ENCODE results near the gene RHOG.
"Not testable (repeated sequence)": the region's sequence is repeated elsewhere in the genome, so short reads cannot be mapped to it uniquely, and the experiment has no call there.

RHOG gene

DNA sequence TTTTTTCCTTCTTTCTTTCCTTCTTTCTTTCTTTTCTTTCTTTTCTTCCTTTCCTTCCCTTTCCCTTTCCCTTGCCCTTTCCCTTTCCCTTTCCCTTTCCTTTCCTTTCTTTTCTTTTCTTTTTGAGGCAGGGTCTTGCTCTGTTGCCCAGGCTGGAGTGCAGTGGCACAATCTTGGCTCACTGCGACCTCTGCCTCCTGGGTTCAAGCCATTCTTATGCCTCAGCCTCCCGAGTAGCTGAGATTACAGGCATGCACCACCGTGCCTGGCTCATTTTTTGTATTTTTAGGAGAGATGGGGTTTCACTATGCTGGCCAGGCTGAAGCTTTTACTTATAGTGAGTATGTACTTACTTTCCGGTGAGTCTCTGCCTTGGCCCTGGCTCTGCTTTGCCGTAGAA, 25.9 kb downstream of the RHOG start:
- in situ Hi-C loops (cut with MboI; ENCODE audit: low sequenced_read_pairs) = not testable (repeated sequence)

DNA sequence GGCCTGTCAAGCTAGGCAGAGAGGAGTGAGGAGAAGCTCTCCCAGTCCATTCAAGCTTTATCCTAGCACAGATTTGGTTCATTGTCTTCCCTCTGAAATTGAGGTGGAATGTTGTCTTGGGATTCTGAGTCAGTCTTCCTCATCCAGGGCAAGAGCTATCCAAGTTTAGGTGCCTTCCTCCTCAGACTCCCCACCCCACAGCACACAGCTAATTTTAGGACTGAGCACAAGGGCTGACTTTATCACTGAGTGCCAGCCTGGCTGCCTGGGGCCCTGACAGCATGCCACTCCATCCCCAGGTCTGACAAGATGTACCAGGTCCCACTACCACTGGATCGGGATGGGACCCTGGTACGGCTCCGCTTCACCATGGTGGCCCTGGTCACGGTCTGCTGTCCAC, 29.8 kb downstream of the RHOG start:
- in situ Hi-C loops (cut with MboI; ENCODE audit: low sequenced_read_pairs) = no loop called here

- in situ Hi-C loops (cut with MboI; ENCODE audit: low sequenced_read_pairs) = no loop called here
Measured at GRCh38 chr11:3810446-3810845, 30.3 kb downstream of the RHOG start.

GRCh38 chr11:3809624-3809928, 31.2 kb downstream of the RHOG start:
- in situ Hi-C loops (cut with MboI; ENCODE audit: low sequenced_read_pairs) = no loop called here

GRCh38 chr11:3808861-3809623, 31.7 kb downstream of the RHOG start:
- in situ Hi-C loops (cut with MboI; ENCODE audit: low sequenced_read_pairs) = no loop called here

DNA sequence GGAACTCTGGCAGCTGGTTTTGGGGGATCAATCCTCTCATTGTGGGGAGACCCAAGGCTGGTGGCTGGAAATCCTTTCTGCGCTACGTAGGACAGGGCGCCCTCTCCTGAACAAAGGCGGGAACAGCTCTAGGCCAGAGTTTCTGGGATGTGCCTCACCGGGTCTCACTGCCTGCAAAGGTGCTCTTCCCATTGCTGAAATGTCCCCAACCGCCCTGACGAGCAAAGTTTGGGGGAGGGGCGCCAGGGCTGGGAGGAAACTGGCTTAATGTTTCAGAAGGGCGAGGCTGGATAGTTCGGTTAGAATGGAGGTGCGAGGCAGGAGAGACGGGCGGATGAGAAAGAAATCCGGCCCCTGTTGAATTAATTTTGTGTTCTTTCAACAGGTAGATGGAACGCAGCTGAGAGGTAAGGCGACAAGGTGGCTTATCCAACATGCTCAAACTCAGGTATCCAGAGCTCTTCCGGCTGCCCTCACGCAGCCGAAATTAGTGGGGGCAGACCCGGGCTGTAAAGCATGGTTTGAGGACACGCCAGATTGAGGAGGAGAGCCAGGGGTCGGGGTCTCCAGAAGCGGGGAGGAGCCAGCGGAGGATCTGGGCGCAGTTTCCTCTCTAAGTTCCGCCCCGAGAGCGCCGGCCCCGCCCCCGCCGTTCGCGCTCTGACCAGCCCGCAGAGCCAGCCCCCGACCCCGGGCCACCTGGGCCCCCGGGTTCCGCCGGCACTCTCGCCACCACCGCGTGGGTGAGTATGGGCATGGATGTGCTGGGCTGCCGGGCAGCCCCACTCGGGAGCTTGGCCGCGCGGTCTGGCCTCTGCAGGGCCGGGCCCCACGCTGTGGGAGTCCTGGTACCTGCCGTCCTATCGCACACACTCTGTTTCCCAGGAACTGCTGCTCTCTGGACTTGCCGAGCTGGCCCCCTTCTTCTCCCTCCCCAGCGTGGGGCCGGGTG, 32.6 kb downstream of the RHOG start, which contains the start of gene PGAP2:
Gene PGAP2, plus strand, starts transcription at position 652 of the 952 bp plus-strand sequence. CDS start 2,700 bp downstream, outside the sequence.
- in situ Hi-C loops (cut with MboI; ENCODE audit: low sequenced_read_pairs) = no loop called here

- in situ Hi-C loops (cut with MboI; ENCODE audit: low sequenced_read_pairs) = no loop called here
Measured at GRCh38 chr11:3803726-3804495, 36.8 kb downstream of the RHOG start.

- in situ Hi-C loops (cut with MboI; ENCODE audit: low sequenced_read_pairs) = no loop called here
Measured at GRCh38 chr11:3802011-3802790, 38.6 kb downstream of the RHOG start.

GRCh38 chr11:3799873-3800272, 40.9 kb downstream of the RHOG start:
- in situ Hi-C loops (cut with MboI; ENCODE audit: low sequenced_read_pairs) = no loop called here

GRCh38 chr11:3799143-3799542, 41.6 kb downstream of the RHOG start:
- in situ Hi-C loops (cut with MboI; ENCODE audit: low sequenced_read_pairs) = no loop called here

DNA sequence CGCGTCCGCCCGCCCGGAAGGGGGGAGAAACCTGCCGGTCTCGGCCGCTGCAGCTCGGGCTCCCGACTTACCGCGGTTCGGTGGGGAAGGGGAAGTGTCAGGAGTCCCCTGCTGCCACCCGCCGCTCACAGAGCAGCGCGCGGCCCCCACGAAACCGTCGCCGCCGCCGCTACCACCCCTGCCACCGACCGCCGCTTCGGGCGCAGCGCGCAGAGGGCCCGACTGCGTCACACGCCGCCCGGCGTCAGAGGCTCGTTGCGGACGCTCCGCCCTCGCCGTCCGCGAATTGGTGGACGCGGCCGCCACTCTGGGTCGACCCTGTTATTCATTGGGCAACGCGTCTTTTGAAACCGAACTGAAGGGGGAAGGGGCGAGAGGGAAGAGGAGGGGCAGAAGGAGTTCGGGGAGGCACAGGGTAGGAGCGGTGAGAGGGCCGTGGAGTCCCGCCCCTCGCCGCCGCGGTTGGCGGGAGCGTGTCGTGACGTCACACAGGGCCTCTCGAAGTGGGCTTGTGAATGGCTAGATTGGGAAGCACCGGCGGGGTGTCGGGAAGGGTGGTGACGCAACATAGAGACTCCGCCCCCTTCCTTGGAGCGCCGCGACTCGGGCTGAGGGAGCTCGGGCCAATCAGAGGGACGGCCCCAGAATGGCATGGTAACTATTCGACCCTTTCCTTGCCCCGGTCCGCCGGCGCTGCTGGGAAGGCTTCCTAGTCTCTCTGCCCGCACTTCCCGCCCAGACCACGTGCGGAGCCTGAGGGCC, 43.2 kb downstream of the RHOG start, which contains the start of gene NUP98:
Gene NUP98, minus strand, starts transcription at position 226 of the 762 bp plus-strand sequence. CDS start 15,437 bp downstream, outside the sequence.
- in situ Hi-C loops (cut with MboI; ENCODE audit: low sequenced_read_pairs) = no loop called here

- in situ Hi-C loops (cut with MboI; ENCODE audit: low sequenced_read_pairs) = no loop called here
Measured at GRCh38 chr11:3796801-3797328, 43.9 kb downstream of the RHOG start.

GRCh38 chr11:3796346-3796745, 44.4 kb downstream of the RHOG start:
- in situ Hi-C loops (cut with MboI; ENCODE audit: low sequenced_read_pairs) = no loop called here

DNA sequence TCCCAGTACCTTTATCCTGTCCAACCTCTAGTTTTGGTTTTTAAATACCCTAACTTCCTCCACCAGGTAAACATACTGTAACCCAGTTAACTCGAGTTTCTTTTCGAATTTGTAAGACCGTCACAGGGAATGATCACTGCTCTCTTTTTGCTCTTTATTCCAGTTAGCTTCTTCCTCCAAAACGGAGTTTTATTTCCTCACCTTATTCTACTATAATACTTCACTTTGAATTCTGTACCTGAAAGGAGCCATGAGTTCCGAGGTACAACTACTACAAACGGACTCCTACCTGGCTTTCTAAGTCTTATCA, 44.8 kb downstream of the RHOG start:
- in situ Hi-C loops (cut with MboI; ENCODE audit: low sequenced_read_pairs) = no loop called here

DNA sequence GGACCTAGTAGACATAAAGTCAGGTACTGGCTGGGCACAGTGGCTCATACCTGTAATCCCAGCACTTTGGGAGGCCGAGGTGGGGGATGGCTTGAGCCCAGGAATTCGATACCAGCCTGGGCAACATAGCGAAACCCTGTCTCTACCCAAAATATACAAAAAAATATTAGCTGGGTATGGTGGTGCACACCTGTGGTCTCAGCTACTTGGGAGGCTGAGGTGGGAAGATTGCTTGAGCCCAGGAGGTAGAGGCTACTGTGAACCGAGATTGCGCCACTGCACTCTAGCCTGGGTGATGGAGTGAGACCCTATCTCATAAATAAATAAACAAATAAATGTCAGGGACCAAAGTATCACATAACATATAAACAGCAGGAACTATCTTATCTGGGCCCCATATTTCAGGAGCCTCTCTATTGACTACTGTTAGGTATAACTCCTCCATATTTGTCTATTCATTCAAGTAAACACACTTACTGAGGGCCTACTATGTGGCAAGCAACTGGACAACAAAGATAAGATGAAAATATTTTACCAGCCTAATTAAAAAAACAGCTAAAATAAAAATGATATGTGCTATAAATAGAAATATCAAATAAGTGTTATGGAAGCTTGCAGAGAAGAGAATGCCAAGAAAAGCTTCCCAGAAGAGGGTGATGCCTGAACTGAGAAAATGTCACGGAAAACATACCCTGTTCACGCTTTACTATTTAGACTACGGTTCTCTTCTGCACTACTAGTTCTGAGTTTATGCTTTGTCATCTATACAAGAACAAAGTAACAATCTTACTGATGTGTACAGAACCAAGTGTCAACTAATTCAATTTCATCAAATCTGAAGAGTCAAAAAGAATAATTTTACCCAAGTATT, 45.4 kb downstream of the RHOG start:
- in situ Hi-C loops (cut with MboI; ENCODE audit: low sequenced_read_pairs) = no loop called here

- in situ Hi-C loops (cut with MboI; ENCODE audit: low sequenced_read_pairs) = not testable (repeated sequence)
Measured at GRCh38 chr11:3794387-3794786, 46.4 kb downstream of the RHOG start.

DNA sequence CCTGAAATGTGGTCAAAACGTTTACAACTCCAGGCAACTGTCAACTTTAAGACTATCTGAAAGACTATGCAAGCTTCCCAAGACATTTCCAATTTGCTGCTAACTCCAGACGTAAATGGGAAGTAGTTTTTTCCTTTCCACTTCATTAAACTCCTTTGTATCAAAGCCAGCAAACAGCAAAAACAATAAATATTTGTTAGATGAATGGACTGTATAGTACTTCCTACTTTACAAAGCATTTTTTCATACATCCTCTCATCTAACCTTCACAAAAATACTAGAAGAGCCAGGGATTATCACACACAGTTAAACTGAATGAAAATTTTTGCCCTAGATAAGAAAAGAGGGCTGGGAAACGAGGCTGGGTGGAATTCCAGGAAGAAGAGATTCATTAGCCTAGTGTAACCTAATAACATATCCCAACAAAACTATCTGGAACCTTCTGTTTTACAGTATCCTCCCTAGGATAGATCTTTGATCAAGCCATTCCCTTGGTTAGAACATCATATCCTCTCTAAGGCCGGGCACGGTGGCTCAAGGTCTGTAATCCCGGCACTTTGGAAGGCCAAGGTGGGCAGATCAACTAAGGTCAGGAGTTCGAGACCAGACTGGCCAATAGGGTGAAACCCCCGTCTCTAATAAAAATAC, 53.9 kb downstream of the RHOG start:
- in situ Hi-C loops (cut with MboI; ENCODE audit: low sequenced_read_pairs) = no loop called here

GRCh38 chr11:3783611-3784010, 57.1 kb downstream of the RHOG start:
- in situ Hi-C loops (cut with MboI; ENCODE audit: low sequenced_read_pairs) = no loop called here
